Pancreas (tissue), 10 donors: ENCODE measurements around the gene ARHGAP8. TPM values are rescaled to one million over a fixed set of nuclear protein-coding genes. Genes with fewer than 3 reads are reported as not detected.

Source experiments
- ATAC-seq, 4 donors: fragments of 200-7000 bp; cut with Tn5 transposase; one replicate each; pipeline versions ENCODE4 v1.8.0 to v1.9.1; 2020; ENCODE audit warnings: mild to moderate bottlenecking in 4 of 4, moderate library complexity in 4 of 4
- DNase-seq, 6 donors: peaks; one replicate each; pipeline ENCODE4 v3.0.0-alpha.2; 2020
- FAIRE-seq: peaks from 2 replicates; lab custom pipeline; 2012; peaks lifted over from hg19 to GRCh38; lab: Jason Lieb, UNC
- H3K27ac ChIP-seq, 4 donors: fragments of 200-600 bp; sonication (generic); 1 replicate in 3 of 4; 2 replicates in 1 of 4; pipeline versions ENCODE4 v1.5.0 to v1.8.0; 2020
- H3K27me3 ChIP-seq, 4 donors: fragments of 200-600 bp; one replicate each; pipeline ENCODE4 v1.8.0; 2021
- H3K36me3 ChIP-seq, 3 donors: fragments of 200-600 bp; sonication (generic) in 1 of 3; one replicate each; pipeline versions ENCODE4 v1.5.0 to v1.8.0; 2020 to 2021
- H3K4me1 ChIP-seq, 3 donors: fragments of 200-600 bp; one replicate each; pipeline ENCODE4 v1.8.0; 2021
- H3K4me3 ChIP-seq, 4 donors: fragments of 200-600 bp; sonication (generic) in 2 of 4; one replicate each; pipeline versions ENCODE4 v1.5.0 to v1.8.0; 2020 to 2021
- H3K9me3 ChIP-seq, 4 donors: fragments of 200-600 bp; one replicate each; pipeline ENCODE4 v1.8.0; 2021
- WGBS, 2 donors: extraction: QIAGEN DNeasy Blood & Tissue Kit; methylation state at CpG; one replicate each; pipeline ENCODE4 v1.1.7; 2013; 5-methylcytosine and 5-hydroxymethylcytosine counted together
- intact Hi-C, 3 donors: fragments of 100-400 bp; cut with DNase I; formaldehyde crosslinking; loops; one replicate each; pipeline versions ENCODE4 v1.11.1 to v1.14.2; 2022
- polyA plus RNA-seq, 2 donors: library from polyadenylated mRNA; stranded (reverse); fragments of 200-250 nt; gene quantifications; one replicate each; pipeline ENCODE4 v1.2.3, GENCODE V29; 2013
- total RNA-seq, 6 donors: library from RNA; stranded (reverse); fragmentation: NEBNext Ultra II Directional in 4 of 6; extraction: Animal tissue kit (Norgen Biotek cat#: 25700) in 4 of 6; gene quantifications; one replicate each; pipeline versions ENCODE4 v1.2.1 to v1.2.4, GENCODE V29; 2021 to 2023
- TF ChIP-seq, protein P1 (sequence below), 4 donors: fragments of 200-600 bp; sonication (generic) in 3 of 4; IDR thresholded peaks; one replicate each; pipeline versions ENCODE4 v1.5.0 to v1.8.0; 2021; ENCODE audit warnings: antibody characterized with exemption in 4 of 4
- donor health status: healthy with polysubstance abuse.
- donor health status: DM: no; HTN: no; CAD: no; lungs with moderate emphysema.
- donor health status: DM: no; HTN: no; CAD: no.
- donor health status: control.
- donor health status: control.
- donor health status: Bipolar disorder and iron deficiency.
- donor health status: DM: yes; HTN: yes; CAD: no.
- donor health status: DM: no; HTN: no; CAD: no.
- donor health status: DM: no; HTN: no; CAD: no.
- donor health status: DM: yes; HTN: yes; CAD: no.

ARHGAP8 gene
- total and polyA plus RNA-seq, 8 donors: 8.6 to 59.2 (median 15.1) TPM

DNA sequence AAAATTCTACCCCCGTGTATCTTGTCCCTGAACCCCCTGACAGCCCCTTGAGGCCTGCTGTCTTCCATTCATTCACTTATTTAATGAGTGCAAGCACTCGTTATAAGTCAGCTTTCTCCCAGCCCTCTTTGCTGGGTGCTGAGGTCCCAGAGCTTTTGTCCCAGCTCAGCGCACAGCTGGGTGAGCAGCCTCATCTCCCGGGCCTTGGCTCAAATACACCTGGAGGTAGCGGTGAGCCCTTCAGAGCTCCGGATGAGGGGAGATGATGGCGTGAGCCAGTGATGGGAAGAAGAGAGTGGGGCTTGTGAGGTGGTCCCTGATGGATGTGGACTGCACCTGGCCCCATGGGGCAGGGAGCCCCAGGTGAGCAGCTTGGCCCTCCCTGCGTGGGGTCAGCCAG is 18.1 kb upstream of the ARHGAP8 start:
- DNase-seq (no peak), ATAC-seq (no peak), FAIRE-seq (no peak)
- H3K4me1 ChIP-seq: peaks cover 0 to 5% (median 0%) of the 10 kb centered on the region in 3 donors
- H3K36me3 ChIP-seq: peaks cover 0 to 3% (median 0%) of the 10 kb centered on the region in 3 donors
- H3K9me3 ChIP-seq: no peaks in the 10 kb centered on the region
- H3K27me3 ChIP-seq: no peaks in the 10 kb centered on the region
- no peak overlapping the region for H3K4me3 ChIP-seq
- intact Hi-C loops: loop anchor here in 2 of 3 donors (2.0 to 5.0 kb wide), 2 partner anchors 35 to 37 kb away; no protein-coding TSS in a partner anchor
- 64 to 75% methylated on average over 8 of the region's 8 CpGs for WGBS, 2 donors
- TF ChIP-seq, protein P1, sequence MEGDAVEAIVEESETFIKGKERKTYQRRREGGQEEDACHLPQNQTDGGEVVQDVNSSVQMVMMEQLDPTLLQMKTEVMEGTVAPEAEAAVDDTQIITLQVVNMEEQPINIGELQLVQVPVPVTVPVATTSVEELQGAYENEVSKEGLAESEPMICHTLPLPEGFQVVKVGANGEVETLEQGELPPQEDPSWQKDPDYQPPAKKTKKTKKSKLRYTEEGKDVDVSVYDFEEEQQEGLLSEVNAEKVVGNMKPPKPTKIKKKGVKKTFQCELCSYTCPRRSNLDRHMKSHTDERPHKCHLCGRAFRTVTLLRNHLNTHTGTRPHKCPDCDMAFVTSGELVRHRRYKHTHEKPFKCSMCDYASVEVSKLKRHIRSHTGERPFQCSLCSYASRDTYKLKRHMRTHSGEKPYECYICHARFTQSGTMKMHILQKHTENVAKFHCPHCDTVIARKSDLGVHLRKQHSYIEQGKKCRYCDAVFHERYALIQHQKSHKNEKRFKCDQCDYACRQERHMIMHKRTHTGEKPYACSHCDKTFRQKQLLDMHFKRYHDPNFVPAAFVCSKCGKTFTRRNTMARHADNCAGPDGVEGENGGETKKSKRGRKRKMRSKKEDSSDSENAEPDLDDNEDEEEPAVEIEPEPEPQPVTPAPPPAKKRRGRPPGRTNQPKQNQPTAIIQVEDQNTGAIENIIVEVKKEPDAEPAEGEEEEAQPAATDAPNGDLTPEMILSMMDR (IDR thresholded peaks at IDR 0.05): no peak
- H3K27ac ChIP-seq: no peak overlapping the region

DNA sequence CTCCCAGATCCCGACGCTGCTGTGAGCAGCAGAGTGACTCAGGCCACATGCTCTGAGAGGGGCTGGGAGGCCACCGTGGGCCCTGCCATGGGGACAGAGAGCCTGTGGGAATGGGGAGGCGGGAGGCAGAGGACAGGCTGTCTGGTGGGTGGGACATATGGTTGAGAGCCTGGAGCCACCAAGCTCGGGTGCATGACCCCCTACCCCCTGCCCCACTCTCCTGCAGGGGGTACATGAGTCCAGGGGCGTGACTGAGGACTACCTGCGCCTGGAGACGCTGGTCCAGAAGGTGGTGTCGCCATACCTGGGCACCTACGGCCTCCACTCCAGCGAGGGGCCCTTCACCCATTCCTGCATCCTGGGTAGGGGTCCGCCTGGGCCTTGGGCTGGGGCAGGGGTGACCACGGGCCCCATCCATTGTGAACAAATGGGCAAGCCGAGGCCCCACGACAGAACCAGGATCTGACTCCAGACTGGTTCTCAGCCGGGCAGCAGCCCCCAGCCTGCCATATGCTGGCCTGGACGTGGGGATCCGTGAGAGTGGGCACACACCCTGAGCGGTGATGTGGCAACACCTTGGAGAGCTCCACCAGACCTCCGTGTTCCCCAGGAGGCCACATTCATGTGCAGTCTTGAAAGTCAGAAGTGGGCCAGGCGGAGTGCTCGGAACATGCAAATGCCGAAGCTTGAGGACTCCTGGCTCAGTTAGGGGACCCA is 17.4 kb upstream of the ARHGAP8 start:
- FAIRE-seq (no peak), ATAC-seq (no peak), DNase-seq (peak in 2 of 6 donors; percentile 24 to 77)
- no peak overlapping the region for H3K4me3 ChIP-seq
- H3K4me1 ChIP-seq: peaks cover 0 to 5% (median 0%) of the 10 kb centered on the region in 3 donors
- no peaks in the 10 kb centered on the region for H3K36me3 ChIP-seq
- TF ChIP-seq, protein P1 (IDR thresholded peaks at IDR 0.05): no peak
- H3K27me3 ChIP-seq: no peaks in the 10 kb centered on the region
- H3K27ac ChIP-seq: no peak overlapping the region
- intact Hi-C loops: loop anchor here in 2 of 3 donors (2.0 to 5.0 kb wide), 2 partner anchors 36 to 38 kb away; no protein-coding TSS in a partner anchor
- WGBS, 2 donors: 72 to 85% methylated on average over 22 to 23 of the region's 23 CpGs
- H3K9me3 ChIP-seq: no peaks in the 10 kb centered on the region

DNA sequence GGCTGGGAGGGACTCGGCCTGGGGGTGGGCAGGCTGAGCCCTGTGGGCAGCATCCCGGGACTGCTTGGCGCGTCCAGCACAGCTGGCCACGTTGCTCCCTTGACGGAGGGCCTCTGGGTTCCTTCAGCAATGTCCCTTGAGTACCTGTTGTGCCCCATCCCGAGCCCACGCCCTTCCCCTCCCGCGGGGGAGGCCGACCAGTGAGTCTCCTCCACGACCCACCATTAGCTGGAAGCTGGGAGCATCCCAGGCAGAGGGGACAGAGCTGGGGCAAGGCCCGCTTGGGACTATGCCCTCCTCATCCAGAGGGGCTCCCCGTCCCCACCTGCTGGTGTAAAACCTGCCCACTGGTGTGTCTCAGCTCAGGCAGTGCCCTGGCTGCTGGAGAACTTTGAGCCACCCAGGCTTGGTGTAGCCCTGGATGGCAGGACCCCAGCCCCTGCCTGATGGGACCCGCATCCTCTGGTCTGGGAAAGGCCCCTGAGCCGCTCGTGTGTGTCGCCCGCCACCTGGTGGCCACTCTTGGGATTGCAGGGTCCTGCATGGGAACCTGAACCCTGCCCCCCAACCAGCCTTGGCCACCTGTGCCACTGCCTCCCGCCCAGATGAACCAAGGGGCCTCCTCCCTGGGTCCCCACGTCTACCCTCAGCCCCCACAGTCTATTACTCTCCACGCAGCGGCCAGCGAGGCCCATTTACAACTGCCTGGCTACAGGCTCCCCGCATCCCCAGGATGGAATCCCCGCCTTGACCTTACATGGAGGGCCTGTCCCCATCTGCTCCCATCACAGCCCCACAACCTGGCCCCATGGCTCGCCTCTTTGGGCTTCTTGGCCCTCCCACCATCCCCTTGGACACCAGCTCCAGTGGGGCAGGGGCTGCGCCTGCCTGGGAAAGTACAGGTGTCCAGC is 16.6 kb upstream of the ARHGAP8 start:
- FAIRE-seq (no peak), ATAC-seq (peak; percentile 60 to 85 (median 78)), DNase-seq (peak; percentile 50 to 98 (median 82))
- Histone ChIP-seq H3K4me1 (peaks cover 0 to 5% (median 0%) of the 10 kb centered on the region in 3 donors), H3K27me3 (no peaks in the 10 kb centered on the region), H3K4me3 (no peak overlapping the region), H3K27ac (no peak overlapping the region), H3K36me3 (no peaks in the 10 kb centered on the region), H3K9me3 (no peaks in the 10 kb centered on the region)
- WGBS, 2 donors: 30 to 37% methylated on average over 27 to 28 of the region's 28 CpGs
- TF ChIP-seq, protein P1 (IDR thresholded peaks at IDR 0.05): peak; percentile 98 to 100 (median 99)
- intact Hi-C loops: loop anchor here in 1 of 3 donors (2.0 kb wide), 1 partner anchor 37 kb away; no protein-coding TSS in a partner anchor

DNA sequence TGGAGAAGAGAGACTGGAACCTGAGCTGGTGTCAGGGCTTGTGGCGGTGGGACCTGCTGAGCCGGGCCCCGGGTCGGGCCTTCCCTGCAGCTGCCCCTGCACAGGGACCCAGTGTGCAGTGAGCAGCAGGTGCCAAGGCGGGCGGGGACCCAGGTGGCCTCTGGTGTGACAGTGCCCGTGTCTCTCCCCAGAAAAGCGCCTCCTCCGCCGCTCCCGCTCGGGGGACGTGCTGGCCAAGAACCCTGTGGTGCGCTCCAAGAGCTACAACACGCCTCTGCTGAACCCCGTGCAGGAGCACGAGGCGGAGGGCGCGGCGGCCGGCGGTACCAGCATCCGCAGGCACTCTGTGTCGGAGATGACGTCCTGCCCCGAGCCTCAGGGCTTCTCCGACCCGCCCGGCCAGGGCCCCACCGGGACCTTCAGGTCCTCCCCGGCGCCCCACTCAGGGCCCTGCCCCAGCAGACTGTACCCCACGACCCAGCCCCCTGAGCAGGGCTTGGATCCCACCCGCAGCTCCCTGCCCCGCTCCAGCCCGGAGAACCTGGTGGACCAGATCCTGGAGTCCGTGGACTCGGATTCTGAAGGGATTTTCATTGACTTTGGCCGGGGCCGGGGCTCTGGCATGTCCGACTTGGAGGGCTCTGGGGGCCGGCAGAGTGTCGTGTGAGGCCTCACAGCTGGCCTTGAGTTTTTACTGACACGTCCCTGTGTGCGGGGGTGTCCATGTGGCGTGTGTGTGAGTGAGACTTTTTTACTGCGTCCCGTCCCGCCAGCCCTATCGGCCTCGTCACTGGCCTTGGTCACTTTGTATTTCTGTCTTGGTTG is 15.6 kb upstream of the ARHGAP8 start:
- intact Hi-C loops: no loop called here
- H3K4me3 ChIP-seq: no peak overlapping the region
- H3K27me3 ChIP-seq: no peaks in the 10 kb centered on the region
- no peak overlapping the region for H3K27ac ChIP-seq
- WGBS, 2 donors: 66 to 77% methylated on average over 49 to 52 of the region's 52 CpGs
- H3K36me3 ChIP-seq: no peaks in the 10 kb centered on the region
- H3K9me3 ChIP-seq: no peaks in the 10 kb centered on the region
- FAIRE-seq (no peak), ATAC-seq (peak in 1 of 4 donors; percentile 6), DNase-seq (peak in 1 of 6 donors; percentile 78)
- TF ChIP-seq, protein P1 (IDR thresholded peaks at IDR 0.05): no peak
- H3K4me1 ChIP-seq: no peaks in the 10 kb centered on the region
